Measurements from ENCODE around the gene GRIP1.
A peak's percentile ranks its signal among the peaks of the same experiment; 100 is the strongest.

Gene GRIP1

GRCh38 chr12:66380769-66381535 is 297.9 kb downstream of the GRIP1 start:
- TF ChIP-seq POU2F2 (IDR thresholded peaks at IDR 0.05; ENCODE audit: low read depth, low read length), result no peak
- no peak for TF ChIP-seq TAF1 (IDR thresholded peaks at IDR 0.05; ENCODE audit: low read depth, low read length)
- no peak for TF ChIP-seq SPI1 (IDR thresholded peaks at IDR 0.05; ENCODE audit: low read depth, low read length)
- no peak for TF ChIP-seq PAX5 (IDR thresholded peaks at IDR 0.05; ENCODE audit: insufficient read depth, low read length, severe bottlenecking)
- TF ChIP-seq POLR2AphosphoS5 (IDR thresholded peaks at IDR 0.05; ENCODE audit: low read depth, low read length), result no peak
- no peak for TF ChIP-seq POLR2A (IDR thresholded peaks at IDR 0.05; ENCODE audit: low read depth, low read length)
- FAIRE-seq (no peak), DNase-seq (ENCODE audit: insufficient read length, low spot score) (no peak)

- TF ChIP-seq SPI1 (IDR thresholded peaks at IDR 0.05; ENCODE audit: low read depth, low read length) (peak; percentile 82), PAX5 (IDR thresholded peaks at IDR 0.05; ENCODE audit: insufficient read depth, low read length, severe bottlenecking) (no peak)
- DNase-seq (ENCODE audit: insufficient read length, low spot score) (no peak), FAIRE-seq (peak; percentile 23)
These were observed 299.3 kb downstream of the GRIP1 start for GRCh38 chr12:66379616-66380015.

GRCh38 chr12:66375560-66375959 is 303.3 kb downstream of the GRIP1 start:
- no peak for FAIRE-seq
- TF ChIP-seq SPI1 (IDR thresholded peaks at IDR 0.05; ENCODE audit: low read depth, low read length), result no peak
- no peak for TF ChIP-seq TAF1 (IDR thresholded peaks at IDR 0.05; ENCODE audit: low read depth, low read length)
- no peak for TF ChIP-seq PAX5 (IDR thresholded peaks at IDR 0.05; ENCODE audit: insufficient read depth, low read length, severe bottlenecking)
- no peak for TF ChIP-seq POLR2A (IDR thresholded peaks at IDR 0.05; ENCODE audit: low read depth, low read length)
- TF ChIP-seq POLR2AphosphoS5 (IDR thresholded peaks at IDR 0.05; ENCODE audit: low read depth, low read length), result no peak
- TF ChIP-seq POU2F2 (IDR thresholded peaks at IDR 0.05; ENCODE audit: low read depth, low read length), result no peak
- DNase-seq (ENCODE audit: insufficient read length, low spot score), result no peak

- no peak for FAIRE-seq
- TF ChIP-seq SPI1 (IDR thresholded peaks at IDR 0.05; ENCODE audit: low read depth, low read length) (no peak), POLR2AphosphoS5 (IDR thresholded peaks at IDR 0.05; ENCODE audit: low read depth, low read length) (no peak)
- no peak for DNase-seq (ENCODE audit: insufficient read length, low spot score)
These were observed 306.9 kb downstream of the GRIP1 start for GRCh38 chr12:66371982-66372381.

GRCh38 chr12:66367015-66367667 is 311.7 kb downstream of the GRIP1 start:
- DNase-seq (ENCODE audit: insufficient read length, low spot score) (no peak), FAIRE-seq (no peak)
- TF ChIP-seq POLR2AphosphoS5 (IDR thresholded peaks at IDR 0.05; ENCODE audit: low read depth, low read length) (no peak), SPI1 (IDR thresholded peaks at IDR 0.05; ENCODE audit: low read depth, low read length) (no peak), POLR2A (IDR thresholded peaks at IDR 0.05; ENCODE audit: low read depth, low read length) (no peak)

GRCh38 chr12:66365718-66366490 is 313.0 kb downstream of the GRIP1 start:
- no peak for DNase-seq (ENCODE audit: insufficient read length, low spot score)
- no peak for FAIRE-seq
- TF ChIP-seq TAF1 (IDR thresholded peaks at IDR 0.05; ENCODE audit: low read depth, low read length), result no peak
- TF ChIP-seq POLR2AphosphoS5 (IDR thresholded peaks at IDR 0.05; ENCODE audit: low read depth, low read length), result no peak
- no peak for TF ChIP-seq POLR2A (IDR thresholded peaks at IDR 0.05; ENCODE audit: low read depth, low read length)

GRCh38 chr12:66361703-66362102 is 317.2 kb downstream of the GRIP1 start:
- TF ChIP-seq POU2F2 (IDR thresholded peaks at IDR 0.05; ENCODE audit: low read depth, low read length) (no peak), TAF1 (IDR thresholded peaks at IDR 0.05; ENCODE audit: low read depth, low read length) (no peak), PAX5 (IDR thresholded peaks at IDR 0.05; ENCODE audit: insufficient read depth, low read length, severe bottlenecking) (no peak), POLR2AphosphoS5 (IDR thresholded peaks at IDR 0.05; ENCODE audit: low read depth, low read length) (no peak)
- FAIRE-seq, result no peak
- no peak for DNase-seq (ENCODE audit: insufficient read length, low spot score)

- TF ChIP-seq POU2F2 (IDR thresholded peaks at IDR 0.05; ENCODE audit: low read depth, low read length) (no peak), POLR2AphosphoS5 (IDR thresholded peaks at IDR 0.05; ENCODE audit: low read depth, low read length) (no peak), SPI1 (IDR thresholded peaks at IDR 0.05; ENCODE audit: low read depth, low read length) (no peak), PAX5 (IDR thresholded peaks at IDR 0.05; ENCODE audit: insufficient read depth, low read length, severe bottlenecking) (no peak), POLR2A (IDR thresholded peaks at IDR 0.05; ENCODE audit: low read depth, low read length) (no peak), TAF1 (IDR thresholded peaks at IDR 0.05; ENCODE audit: low read depth, low read length) (no peak)
- no peak for FAIRE-seq
- no peak for DNase-seq (ENCODE audit: insufficient read length, low spot score)
These were observed 319.6 kb downstream of the GRIP1 start for GRCh38 chr12:66359300-66359699.

- FAIRE-seq, result no peak
- no peak for DNase-seq (ENCODE audit: insufficient read length, low spot score)
- TF ChIP-seq TAF1 (IDR thresholded peaks at IDR 0.05; ENCODE audit: low read depth, low read length) (no peak), PAX5 (IDR thresholded peaks at IDR 0.05; ENCODE audit: insufficient read depth, low read length, severe bottlenecking) (no peak), POLR2A (IDR thresholded peaks at IDR 0.05; ENCODE audit: low read depth, low read length) (no peak), SPI1 (IDR thresholded peaks at IDR 0.05; ENCODE audit: low read depth, low read length) (no peak), POU2F2 (IDR thresholded peaks at IDR 0.05; ENCODE audit: low read depth, low read length) (no peak), POLR2AphosphoS5 (IDR thresholded peaks at IDR 0.05; ENCODE audit: low read depth, low read length) (no peak)
These were observed 324.6 kb downstream of the GRIP1 start for GRCh38 chr12:66354291-66354690.

GRCh38 chr12:66352899-66353298 is 326.0 kb downstream of the GRIP1 start:
- FAIRE-seq (no peak), DNase-seq (ENCODE audit: insufficient read length, low spot score) (no peak)
- no peak for TF ChIP-seq PAX5 (IDR thresholded peaks at IDR 0.05; ENCODE audit: insufficient read depth, low read length, severe bottlenecking)
- TF ChIP-seq POLR2AphosphoS5 (IDR thresholded peaks at IDR 0.05; ENCODE audit: low read depth, low read length), result no peak
- TF ChIP-seq TAF1 (IDR thresholded peaks at IDR 0.05; ENCODE audit: low read depth, low read length), result no peak
- no peak for TF ChIP-seq SPI1 (IDR thresholded peaks at IDR 0.05; ENCODE audit: low read depth, low read length)
- no peak for TF ChIP-seq POLR2A (IDR thresholded peaks at IDR 0.05; ENCODE audit: low read depth, low read length)
- no peak for TF ChIP-seq POU2F2 (IDR thresholded peaks at IDR 0.05; ENCODE audit: low read depth, low read length)

Measured in GM12891 (cell line).